HG03135 (cell line): ENCODE measurements around the gene ERMP1.
"Not testable (repeated sequence)": the region's sequence is repeated elsewhere in the genome, so short reads cannot be mapped to it uniquely, and the experiment has no call there.

ENCODE experiments used
- ATAC-seq: cut with Tn5 transposase; IDR thresholded peaks from one replicate; pipeline ENCODE4 v1.9.1; 2021; ENCODE audit warnings: mild to moderate bottlenecking, moderate library complexity; ENCODE audit not compliant: unreplicated experiment

The ERMP1 gene

GRCh38 chr9:5825895-5826622 is 6.9 kb downstream of the ERMP1 start:
- ATAC-seq = no peak

GRCh38 chr9:5825223-5825622 is 7.7 kb downstream of the ERMP1 start:
- no peak for ATAC-seq

GRCh38 chr9:5820425-5820824 is 12.5 kb downstream of the ERMP1 start:
- ATAC-seq = no peak

- ATAC-seq = no peak
These were observed 13.7 kb downstream of the ERMP1 start for GRCh38 chr9:5819174-5819573.

GRCh38 chr9:5818424-5819142 is 14.3 kb downstream of the ERMP1 start:
- no peak for ATAC-seq

GRCh38 chr9:5817862-5818261 is 15.1 kb downstream of the ERMP1 start:
- ATAC-seq = no peak

GRCh38 chr9:5815461-5815860 is 17.5 kb downstream of the ERMP1 start:
- no peak for ATAC-seq

GRCh38 chr9:5813824-5814223 is 19.1 kb downstream of the ERMP1 start:
- no peak for ATAC-seq

- no peak for ATAC-seq
These were observed 21.2 kb downstream of the ERMP1 start for GRCh38 chr9:5811751-5812150.

GRCh38 chr9:5805478-5805877 is 27.4 kb downstream of the ERMP1 start:
- no peak for ATAC-seq

GRCh38 chr9:5801739-5802113 is 31.2 kb downstream of the ERMP1 start:
- no peak for ATAC-seq

- ATAC-seq = no peak
These were observed 31.8 kb downstream of the ERMP1 start for GRCh38 chr9:5800969-5801738.

- not testable (repeated sequence) for ATAC-seq
These were observed 32.5 kb downstream of the ERMP1 start for GRCh38 chr9:5800378-5800777.

GRCh38 chr9:5799314-5799713 is 33.6 kb downstream of the ERMP1 start:
- ATAC-seq = no peak

GRCh38 chr9:5798581-5798980 is 34.3 kb downstream of the ERMP1 start:
- no peak for ATAC-seq

GRCh38 chr9:5796298-5796697 is 36.6 kb downstream of the ERMP1 start:
- no peak for ATAC-seq

- no peak for ATAC-seq
These were observed 39.1 kb downstream of the ERMP1 start for GRCh38 chr9:5793812-5794211.

GRCh38 chr9:5791870-5792269 is 41.0 kb downstream of the ERMP1 start:
- ATAC-seq = no peak

- ATAC-seq = no peak
These were observed 42.0 kb downstream of the ERMP1 start for GRCh38 chr9:5790923-5791322.

- ATAC-seq = no peak
These were observed 43.4 kb downstream of the ERMP1 start for GRCh38 chr9:5789489-5789888.

GRCh38 chr9:5787759-5788302 is 45.1 kb downstream of the ERMP1 start:
- ATAC-seq = no peak

- no peak for ATAC-seq
These were observed 45.7 kb downstream of the ERMP1 start for GRCh38 chr9:5787220-5787619.
